CD4-positive, alpha-beta memory T cell (primary cell): ENCODE measurements around the gene CD4. TPM values are rescaled to one million over a fixed set of nuclear protein-coding genes. Genes with fewer than 3 reads are reported as not detected.

Experiments used
- CTCF ChIA-PET: fragments of 350-600 bp; sonication (Branson Sonifier 250); formaldehyde crosslinking; loops from one replicate; lab custom pipeline; 2021; ENCODE audit warnings: inconsistent platforms; ENCODE audit not compliant: partially characterized antibody; lab: Charles Lee
- POLR2A ChIA-PET: fragments of 350-600 bp; sonication (Branson Sonifier 250); formaldehyde crosslinking; loops from one replicate; lab custom pipeline; 2021; ENCODE audit not compliant: partially characterized antibody; lab: Charles Lee
- DNase-seq, 5 donors: peaks; one replicate each; pipeline versions ENCODE4 v3.0.0 to v3.0.0-alpha.2; 2020 to 2022; ENCODE audit warnings: mixed read lengths in 1 of 5
- H3K27ac ChIP-seq: one replicate; pipeline ENCODE4 v1.7.0; 2013; ENCODE audit warnings: low read depth, low read length
- H3K27me3 ChIP-seq: 2 replicates; pipeline ENCODE4 v1.7.0; 2013; ENCODE audit warnings: mild to moderate bottlenecking, low read length, moderate library complexity; ENCODE audit not compliant: insufficient read depth
- H3K36me3 ChIP-seq: 2 replicates; pipeline ENCODE4 v1.7.0; 2013; ENCODE audit warnings: mild to moderate bottlenecking, low read length, moderate library complexity; ENCODE audit not compliant: insufficient read depth
- H3K4me1 ChIP-seq: 2 replicates; pipeline ENCODE4 v1.7.0; 2013; ENCODE audit warnings: mild to moderate bottlenecking, low read length, moderate library complexity; ENCODE audit not compliant: insufficient read depth
- H3K4me3 ChIP-seq, 2 donors: one replicate each; pipeline ENCODE4 v1.7.0; 2013; ENCODE audit warnings: low read length in 2 of 2, mild to moderate bottlenecking in 1 of 2
- H3K9me3 ChIP-seq, 2 donors: one replicate each; pipeline ENCODE4 v1.7.0; 2013; ENCODE audit warnings: low read length in 2 of 2, control low read depth in 1 of 2; ENCODE audit not compliant: control insufficient read depth in 1 of 2
- H3K27ac Mint-ChIP-seq, 7 donors: one replicate each; pipeline ENCODE4 v1.8.0; 2020 to 2021; ENCODE audit warnings: mixed read lengths in 7 of 7, mild to moderate bottlenecking in 6 of 7, inconsistent platforms in 3 of 7, moderate library complexity in 3 of 7
- H3K27me3 Mint-ChIP-seq, 2 donors: one replicate each; pipeline ENCODE4 v1.8.0; 2020 to 2021; ENCODE audit warnings: mixed read lengths in 2 of 2
- H3K36me3 Mint-ChIP-seq, 2 donors: one replicate each; pipeline ENCODE4 v1.8.0; 2020 to 2021; ENCODE audit warnings: mixed read lengths in 2 of 2, inconsistent platforms in 1 of 2, mild to moderate bottlenecking in 1 of 2
- H3K4me1 Mint-ChIP-seq, 4 donors: one replicate each; pipeline ENCODE4 v1.8.0; 2020 to 2021; ENCODE audit warnings: mixed read lengths in 4 of 4, mild to moderate bottlenecking in 1 of 4
- H3K4me3 Mint-ChIP-seq, 8 donors: one replicate each; pipeline ENCODE4 v1.8.0; 2020 to 2021; ENCODE audit warnings: mixed read lengths in 8 of 8, mild to moderate bottlenecking in 7 of 8, moderate library complexity in 6 of 8, inconsistent platforms in 3 of 8
- H3K9me3 Mint-ChIP-seq, 8 donors: one replicate each; pipeline ENCODE4 v1.8.0; 2020 to 2021; ENCODE audit warnings: mixed read lengths in 8 of 8, mild to moderate bottlenecking in 5 of 8, inconsistent platforms in 3 of 8, moderate library complexity in 1 of 8
- intact Hi-C: fragments of 100-400 bp; cut with micrococcal nuclease; formaldehyde crosslinking; loops from one replicate; pipeline ENCODE4 v1.15.1; 2023
- polyA plus RNA-seq, 2 donors: library from polyadenylated mRNA; unstranded; fragments of 300-500 nt; fragmentation: Illumina TruSeq; gene quantifications; one replicate each; pipeline ENCODE4 v1.2.3, GENCODE V29; 2021
- total RNA-seq, 2 experiments: library from RNA; stranded (reverse); gene quantifications; one replicate each; pipeline ENCODE4 v1.2.3, GENCODE V29; 2021

The CD4 gene
- total and polyA plus RNA-seq, 4 experiments from 2014 or later = 251 to 456 (median 288) TPM

DNA sequence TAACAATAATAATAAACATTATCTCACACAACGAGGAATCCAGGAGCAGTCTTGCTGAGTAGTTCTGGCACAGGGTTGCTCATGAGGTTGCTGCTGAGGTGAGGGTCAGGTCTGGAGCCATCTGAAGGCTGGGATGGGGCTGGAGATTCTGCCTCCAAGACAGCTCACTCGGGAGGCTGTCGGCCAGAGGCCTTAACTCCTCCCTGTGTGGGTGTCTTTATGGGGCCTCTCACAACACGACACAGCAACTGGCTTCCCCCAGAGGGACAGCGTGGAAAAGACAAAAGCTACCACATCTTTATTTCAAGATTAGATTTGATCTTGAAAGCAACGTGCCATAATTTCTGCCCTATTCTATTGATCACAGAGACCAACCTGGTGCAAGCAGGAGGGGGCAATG is 7.2 kb upstream of the CD4 start:
- Histone ChIP-seq H3K4me1 (peaks cover 46% of the 10 kb centered on the region), H3K27ac (no peak overlapping the region)
- peak overlapping the region in 5 of 7 donors; percentile 42 to 64 (median 57) for H3K27ac Mint-ChIP-seq

DNA sequence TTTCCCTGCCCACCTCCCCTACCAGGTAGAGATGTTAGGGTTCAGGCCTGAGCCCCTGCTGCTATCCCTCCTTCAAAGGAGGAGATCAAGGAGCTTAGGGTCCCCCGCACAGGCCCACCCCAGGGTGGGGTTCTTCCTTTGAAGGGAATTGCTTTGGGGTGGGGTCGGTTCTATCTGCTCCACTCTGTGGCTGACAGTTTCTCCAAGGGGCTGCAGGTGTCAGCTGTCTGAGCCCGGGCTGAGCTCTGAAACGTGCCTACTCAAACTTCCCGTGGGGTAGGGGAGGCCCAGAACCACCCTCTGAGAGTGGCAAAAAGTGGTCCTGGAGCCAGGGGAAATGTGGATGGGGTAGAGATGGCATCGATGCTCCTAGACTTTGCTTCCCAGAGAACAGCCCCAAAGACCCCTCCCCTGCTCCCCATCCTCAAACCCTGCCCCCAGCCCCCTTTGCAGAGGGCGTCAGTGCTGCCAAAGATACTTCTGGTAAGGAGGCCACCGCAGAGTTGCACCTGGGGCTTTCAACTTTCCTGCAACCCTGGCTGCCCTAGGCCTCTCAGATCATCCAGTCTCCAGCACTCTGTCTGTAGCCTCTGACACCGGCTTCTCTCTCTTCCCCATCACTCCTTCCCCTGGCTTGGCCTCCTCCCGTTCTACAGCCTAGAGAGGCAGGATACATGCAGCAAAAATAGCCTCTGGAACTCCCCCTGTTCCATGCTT is 6.3 kb upstream of the CD4 start:
- DNase-seq = no peak
- Mint-ChIP-seq H3K27me3 (peaks cover 0 to 5% of the 10 kb centered on the region in 2 donors), H3K4me3 (peak overlapping the region in 2 of 8 donors; percentile 28 to 53), H3K36me3 (peaks cover 0 to 3% of the 10 kb centered on the region in 2 donors), H3K4me1 (peaks cover 22 to 74% (median 54%) of the 10 kb centered on the region in 4 donors), H3K9me3 (peaks cover 0 to 3% (median 0%) of the 10 kb centered on the region in 8 donors), H3K27ac (peak overlapping the region; percentile 76 to 91 (median 85))
- CTCF ChIA-PET = interaction anchor here (0.8 to 28.3 kb wide), 9 partner anchors 9 to 90 kb away, joined by 3 to 343 read pairs (median 20); partner anchors contain the start of genes GPR162, LAG3, MLF2 and P3H3
- peaks cover 50% of the 10 kb centered on the region for H3K4me1 ChIP-seq
- intact Hi-C loops = loop anchor here (10.0 kb wide), 1 partner anchor 358 kb away; no protein-coding TSS in a partner anchor
- POLR2A ChIA-PET = interaction anchor here (1.0 to 5.2 kb wide), 8 partner anchors 9 to 215 kb away, joined by 3 to 26 read pairs (median 4); partner anchors contain the start of genes MLF2, NOP2 and PTMS
- H3K27ac ChIP-seq = no peak overlapping the region
- H3K9me3 ChIP-seq = no peaks in the 10 kb centered on the region
- no peak overlapping the region for H3K4me3 ChIP-seq
- no peaks in the 10 kb centered on the region for H3K27me3 ChIP-seq
- H3K36me3 ChIP-seq = no peaks in the 10 kb centered on the region

More for the DNA sequence above, 7.2 kb upstream of the CD4 start:
- H3K9me3 ChIP-seq = no peaks in the 10 kb centered on the region
- peaks cover 21 to 73% (median 50%) of the 10 kb centered on the region in 4 donors for H3K4me1 Mint-ChIP-seq
- H3K27me3 Mint-ChIP-seq = peaks cover 0 to 5% of the 10 kb centered on the region in 2 donors
- no peak overlapping the region for H3K4me3 Mint-ChIP-seq
- ChIA-PET POLR2A (interaction anchor here (1.0 to 5.2 kb wide), 7 partner anchors 8 to 214 kb away, joined by 3 to 26 read pairs (median 3); partner anchors contain the start of genes MLF2, NOP2 and PTMS), CTCF (interaction anchor here (0.9 to 28.3 kb wide), 7 partner anchors 10 to 178 kb away, joined by 3 to 343 read pairs (median 20); partner anchors contain the start of genes GPR162, MLF2, P3H3 and PTMS)
- H3K36me3 Mint-ChIP-seq = peaks cover 0 to 3% of the 10 kb centered on the region in 2 donors
- peaks cover 0 to 3% (median 0%) of the 10 kb centered on the region in 8 donors for H3K9me3 Mint-ChIP-seq
- intact Hi-C loops = loop anchor here (10.0 kb wide), 1 partner anchor 357 kb away; no protein-coding TSS in a partner anchor
- no peaks in the 10 kb centered on the region for H3K27me3 ChIP-seq
- no peaks in the 10 kb centered on the region for H3K36me3 ChIP-seq
- no peak overlapping the region for H3K4me3 ChIP-seq
- DNase-seq = no peak

DNA sequence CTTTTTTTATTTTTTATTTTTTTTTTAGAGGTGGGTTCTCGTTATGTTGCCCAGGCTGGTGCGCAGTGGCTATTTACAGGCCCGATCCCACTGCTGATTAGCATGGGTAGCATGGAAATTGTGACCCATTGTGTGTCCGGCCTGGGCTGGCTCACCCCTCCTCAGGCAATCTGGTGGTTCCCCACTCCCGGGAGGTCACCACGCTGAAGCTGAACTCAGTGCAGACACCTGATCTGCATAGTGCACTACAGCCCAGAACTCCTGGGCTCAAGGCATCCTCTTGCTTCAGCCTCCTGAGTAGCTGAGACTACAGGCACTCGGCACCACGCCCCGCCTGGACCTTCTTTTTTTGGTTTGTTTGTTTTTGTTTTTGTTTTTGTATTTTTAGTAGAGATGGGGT is 5.5 kb upstream of the CD4 start:
- Mint-ChIP-seq H3K4me1 (peaks cover 23 to 74% (median 53%) of the 10 kb centered on the region in 4 donors), H3K9me3 (no peaks in the 10 kb centered on the region), H3K27ac (peak overlapping the region in 5 of 7 donors; percentile 64 to 89 (median 80)), H3K36me3 (no peaks in the 10 kb centered on the region), H3K4me3 (no peak overlapping the region), H3K27me3 (peaks cover 0 to under 1% of the 10 kb centered on the region in 2 donors)
- Histone ChIP-seq H3K4me1 (peaks cover 51% of the 10 kb centered on the region), H3K4me3 (no peak overlapping the region), H3K9me3 (no peaks in the 10 kb centered on the region), H3K27me3 (no peaks in the 10 kb centered on the region), H3K27ac (no peak overlapping the region), H3K36me3 (no peaks in the 10 kb centered on the region)
- POLR2A ChIA-PET = interaction anchor here (0.9 to 5.2 kb wide), 4 partner anchors 9 to 84 kb away, joined by 4 to 26 read pairs (median 6); partner anchors contain the start of genes MLF2 and TPI1
- no peak for DNase-seq
- intact Hi-C loops = loop anchor here (10.0 kb wide), 1 partner anchor 359 kb away; no protein-coding TSS in a partner anchor
- CTCF ChIA-PET = interaction anchor here (0.8 to 28.3 kb wide), 5 partner anchors 9 to 44 kb away, joined by 3 to 343 read pairs (median 64); partner anchors contain the start of genes GPR162, LAG3, MLF2 and P3H3

DNA sequence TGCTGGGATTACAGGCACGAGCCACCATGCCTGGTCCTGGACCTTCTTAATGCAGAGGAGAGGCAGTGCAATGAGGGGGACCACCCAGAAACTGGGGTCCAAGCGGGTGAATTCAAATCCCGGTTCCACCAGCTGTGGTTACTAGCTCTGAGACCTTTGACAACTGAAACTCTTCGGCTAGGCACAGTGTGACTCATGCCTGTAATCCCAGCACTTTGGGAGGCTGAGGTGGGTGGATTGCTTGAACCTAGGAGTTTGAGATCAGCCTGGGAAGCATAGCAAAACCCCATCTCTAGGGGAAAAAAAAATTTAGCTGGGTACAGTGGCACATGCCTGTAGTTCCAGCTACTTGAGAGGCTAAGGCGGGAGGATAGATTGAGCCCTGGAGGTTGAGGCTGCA is 5.0 kb upstream of the CD4 start:
- POLR2A ChIA-PET = interaction anchor here (0.8 to 5.2 kb wide), 6 partner anchors 8 to 95 kb away, joined by 3 to 26 read pairs (median 4); partner anchors contain the start of genes MLF2, TPI1 and ZNF384
- Mint-ChIP-seq H3K36me3 (peaks cover 0 to 2% of the 10 kb centered on the region in 2 donors), H3K4me3 (peak overlapping the region in 3 of 8 donors; percentile 7 to 50 (median 20)), H3K27ac (peak overlapping the region; percentile 43 to 89 (median 80)), H3K9me3 (no peaks in the 10 kb centered on the region), H3K27me3 (no peaks in the 10 kb centered on the region), H3K4me1 (peaks cover 24 to 74% (median 54%) of the 10 kb centered on the region in 4 donors)
- Histone ChIP-seq H3K36me3 (no peaks in the 10 kb centered on the region), H3K4me3 (no peak overlapping the region), H3K9me3 (no peaks in the 10 kb centered on the region), H3K27me3 (no peaks in the 10 kb centered on the region), H3K27ac (peak overlapping the region; percentile 12), H3K4me1 (peaks cover 52% of the 10 kb centered on the region)
- CTCF ChIA-PET = interaction anchor here (1.0 to 28.3 kb wide), 5 partner anchors 10 to 164 kb away, joined by 3 to 343 read pairs (median 64); partner anchors contain the start of genes GPR162, LAG3, MLF2 and P3H3
- intact Hi-C loops = loop anchor here (10.0 kb wide), 1 partner anchor 359 kb away; no protein-coding TSS in a partner anchor
- no peak for DNase-seq

DNA sequence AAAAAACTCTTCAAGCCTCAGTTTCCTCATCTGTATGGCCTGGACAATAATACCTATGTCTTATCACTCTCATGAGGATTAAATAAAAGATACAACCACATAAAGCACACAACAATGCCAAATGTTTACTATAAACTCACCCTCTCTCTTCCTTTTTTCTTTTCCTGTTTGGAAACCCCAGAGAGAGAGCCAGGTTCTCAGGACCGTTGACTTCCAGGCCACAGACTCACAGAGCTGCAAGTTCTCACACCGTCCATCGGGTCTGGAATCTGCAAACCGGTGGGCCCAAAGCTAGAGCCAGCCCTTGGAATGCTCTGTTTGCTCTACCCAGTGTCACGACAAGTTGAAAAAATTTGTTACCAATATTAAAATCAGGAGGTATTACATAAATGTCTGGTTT is 4.6 kb upstream of the CD4 start:
- Mint-ChIP-seq H3K27ac (peak overlapping the region; percentile 43 to 89 (median 80)), H3K9me3 (no peaks in the 10 kb centered on the region), H3K4me3 (peak overlapping the region in 3 of 8 donors; percentile 7 to 50 (median 20)), H3K36me3 (peaks cover 0 to 6% of the 10 kb centered on the region in 2 donors), H3K4me1 (peaks cover 24 to 71% (median 53%) of the 10 kb centered on the region in 4 donors), H3K27me3 (no peaks in the 10 kb centered on the region)
- DNase-seq = no peak
- POLR2A ChIA-PET = interaction anchor here (0.8 to 5.2 kb wide), 4 partner anchors 8 to 96 kb away, joined by 3 to 26 read pairs (median 6); partner anchors contain the start of genes MLF2 and ZNF384
- no peaks in the 10 kb centered on the region for H3K27me3 ChIP-seq
- peaks cover 52% of the 10 kb centered on the region for H3K4me1 ChIP-seq
- H3K9me3 ChIP-seq = no peaks in the 10 kb centered on the region
- intact Hi-C loops = loop anchor here (10.0 kb wide), 1 partner anchor 360 kb away; no protein-coding TSS in a partner anchor
- CTCF ChIA-PET = interaction anchor here (0.5 to 28.3 kb wide), 5 partner anchors 16 to 175 kb away, joined by 3 to 343 read pairs (median 64); partner anchors contain the start of genes GPR162, LAG3, MLF2 and P3H3
- H3K36me3 ChIP-seq = no peaks in the 10 kb centered on the region
- H3K4me3 ChIP-seq = no peak overlapping the region
- H3K27ac ChIP-seq = peak overlapping the region; percentile 12

DNA sequence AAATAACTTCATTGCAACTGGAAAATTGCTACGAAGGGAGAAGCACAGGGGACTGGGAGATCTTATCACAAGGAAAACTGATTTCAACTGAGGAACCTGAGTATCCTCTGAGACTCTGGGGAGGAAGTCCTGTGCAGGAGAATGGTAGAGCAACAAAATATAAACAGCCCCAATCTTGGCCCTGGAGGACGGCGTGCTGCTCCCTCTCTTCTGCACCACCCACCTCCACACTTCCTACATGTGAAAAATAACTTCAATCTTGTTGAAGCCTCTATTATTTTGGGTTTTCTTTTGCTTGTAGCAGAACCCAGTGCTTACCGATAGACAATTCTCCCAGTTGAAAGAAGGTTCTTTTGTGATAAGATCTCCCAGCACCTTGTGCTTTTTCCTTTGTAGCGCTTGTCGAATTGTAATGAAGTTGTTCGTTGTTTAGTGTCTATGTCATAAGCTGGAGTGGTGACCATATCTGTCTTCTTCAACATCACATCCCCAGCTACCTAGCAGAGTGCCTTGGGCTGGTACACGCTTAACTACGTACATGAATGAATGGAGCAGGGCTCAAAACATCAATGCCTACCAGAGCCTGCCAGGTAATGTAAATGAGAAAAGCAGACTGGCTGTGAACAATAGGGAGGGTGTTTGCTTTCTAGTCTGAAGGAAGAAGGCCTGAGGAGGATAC is 2.8 kb upstream of the CD4 start:
- intact Hi-C loops = loop anchor here (10.0 kb wide), 1 partner anchor 362 kb away; no protein-coding TSS in a partner anchor
- CTCF ChIA-PET = interaction anchor here (1.3 to 28.3 kb wide), 7 partner anchors 9 to 83 kb away, joined by 3 to 343 read pairs (median 13); partner anchors contain the start of genes GPR162, LAG3, MLF2 and P3H3
- Histone ChIP-seq H3K4me1 (peaks cover 52% of the 10 kb centered on the region), H3K9me3 (no peaks in the 10 kb centered on the region), H3K27me3 (no peaks in the 10 kb centered on the region), H3K27ac (peak overlapping the region; percentile 70), H3K4me3 (peak overlapping the region in 1 of 2 donors; percentile 36), H3K36me3 (no peaks in the 10 kb centered on the region)
- Mint-ChIP-seq H3K4me3 (peak overlapping the region; percentile 65 to 87 (median 73)), H3K27ac (peak overlapping the region; percentile 89 to 97 (median 96)), H3K27me3 (no peaks in the 10 kb centered on the region), H3K4me1 (peaks cover 27 to 79% (median 57%) of the 10 kb centered on the region in 4 donors), H3K9me3 (no peaks in the 10 kb centered on the region), H3K36me3 (peaks cover 0 to 11% of the 10 kb centered on the region in 2 donors)
- POLR2A ChIA-PET = interaction anchor here (0.6 to 2.2 kb wide), 12 partner anchors 9 to 181 kb away, joined by 3 to 21 read pairs (median 5); partner anchors contain the start of genes GPR162, MLF2, P3H3 and PTMS
- DNase-seq = peak; percentile 61 to 75 (median 68)
